HG03342 (cell line): ENCODE data around the gene AGMO.
A peak's percentile ranks its signal among the peaks of the same experiment; 100 is the strongest.
"Not testable (repeated sequence)": the region's sequence is repeated elsewhere in the genome, so short reads cannot be mapped to it uniquely, and the experiment has no call there.

Experiments used
- ATAC-seq: cut with Tn5 transposase; IDR thresholded peaks from one replicate; pipeline ENCODE4 v1.9.1; 2021; ENCODE audit warnings: mild to moderate bottlenecking, moderate library complexity; ENCODE audit not compliant: unreplicated experiment

The AGMO gene

DNA sequence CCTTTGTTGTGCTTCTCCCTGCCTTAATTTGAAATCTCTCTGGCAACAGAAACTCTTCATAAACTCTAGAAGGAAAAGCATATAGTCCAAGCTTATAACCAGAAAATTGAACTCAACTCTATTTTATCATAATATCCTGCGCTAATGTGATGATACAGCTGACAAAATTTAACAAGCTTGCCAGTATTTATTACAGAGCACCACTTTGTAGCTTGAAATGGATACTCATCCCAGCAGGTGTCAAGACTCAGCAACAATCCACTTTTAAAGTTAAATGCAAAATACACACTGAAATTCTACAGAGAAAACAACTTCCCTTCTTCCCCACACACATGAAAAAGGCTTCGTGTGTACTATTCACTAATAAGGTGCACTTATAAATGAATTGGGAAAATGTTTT is 228.9 kb downstream of the AGMO start:
- no peak for ATAC-seq

- no peak for ATAC-seq
Observed at GRCh38 chr7:15330943-15331342, 230.9 kb downstream of the AGMO start.

GRCh38 chr7:15327001-15327400 is 234.8 kb downstream of the AGMO start:
- no peak for ATAC-seq

DNA sequence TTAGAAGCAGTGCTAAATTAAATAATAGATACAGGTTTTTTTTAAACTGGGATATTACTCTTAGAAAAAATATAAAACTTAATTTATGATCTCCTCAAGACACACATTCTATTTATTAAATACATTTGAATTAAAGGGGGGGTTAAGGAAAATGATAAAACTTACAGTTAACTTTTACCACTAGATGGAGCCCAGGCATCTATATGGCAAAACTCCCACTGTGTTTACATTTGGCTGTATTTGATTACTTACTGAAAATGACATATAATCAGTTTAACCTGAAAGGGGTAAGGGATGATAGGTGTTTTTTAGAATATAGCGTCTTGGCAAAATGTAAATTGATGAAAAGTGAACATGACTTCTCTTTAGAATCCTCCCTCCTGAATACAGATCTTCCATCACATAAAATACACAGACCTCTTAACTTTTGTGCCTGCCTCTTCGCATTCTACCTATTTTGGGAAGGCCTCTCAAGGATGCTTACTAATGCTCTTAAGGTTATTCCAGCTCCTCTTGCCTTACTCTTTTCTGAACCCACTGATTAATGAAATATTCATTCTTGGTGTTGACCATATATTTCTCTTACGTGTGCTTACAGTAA is 235.7 kb downstream of the AGMO start:
- ATAC-seq: no peak

DNA sequence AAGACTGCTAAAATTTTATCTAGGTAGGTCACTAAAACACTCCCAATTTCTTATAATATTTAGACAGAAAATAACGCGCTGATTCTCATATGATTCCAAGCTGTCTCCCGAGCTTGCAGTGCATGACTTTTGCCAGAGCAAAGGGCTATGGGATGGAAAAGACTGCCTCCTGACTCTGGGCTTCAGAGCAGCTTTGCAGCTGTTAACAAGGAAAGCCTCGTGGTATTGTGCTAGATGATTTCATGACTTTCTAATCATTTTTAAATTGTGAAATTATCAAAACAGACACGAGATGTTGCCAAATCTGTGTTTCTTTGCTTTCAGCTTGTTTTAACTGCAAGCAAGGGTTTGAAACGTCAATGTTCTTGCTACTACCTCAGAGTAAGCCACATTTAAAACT is 238.3 kb downstream of the AGMO start:
- no peak for ATAC-seq

- ATAC-seq: no peak
Observed at GRCh38 chr7:15317215-15317614, 244.6 kb downstream of the AGMO start.

DNA sequence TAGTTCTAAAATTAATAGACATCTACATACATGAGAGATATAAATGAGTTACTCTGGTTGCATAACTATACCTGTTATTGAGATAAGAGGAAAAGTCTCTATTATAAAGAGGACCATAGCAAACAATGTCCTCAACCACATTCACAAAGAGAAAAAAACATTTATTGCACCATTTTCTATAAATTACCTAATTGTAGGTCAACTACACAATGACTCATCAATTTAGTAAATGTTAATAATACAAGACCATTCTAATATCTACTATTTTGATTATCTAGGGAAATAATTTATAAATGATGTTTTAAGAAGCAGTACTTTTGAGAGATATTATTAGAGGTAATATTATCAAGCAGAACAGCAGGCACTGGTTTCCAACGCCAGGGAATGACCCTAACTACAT is 246.1 kb downstream of the AGMO start:
- ATAC-seq: no peak

GRCh38 chr7:15314922-15315321 is 246.9 kb downstream of the AGMO start:
- ATAC-seq: no peak

GRCh38 chr7:15313361-15313760 is 248.5 kb downstream of the AGMO start:
- ATAC-seq: no peak

GRCh38 chr7:15309872-15310271 is 251.9 kb downstream of the AGMO start:
- ATAC-seq: no peak

GRCh38 chr7:15308821-15309220 is 253.0 kb downstream of the AGMO start:
- ATAC-seq: no peak

DNA sequence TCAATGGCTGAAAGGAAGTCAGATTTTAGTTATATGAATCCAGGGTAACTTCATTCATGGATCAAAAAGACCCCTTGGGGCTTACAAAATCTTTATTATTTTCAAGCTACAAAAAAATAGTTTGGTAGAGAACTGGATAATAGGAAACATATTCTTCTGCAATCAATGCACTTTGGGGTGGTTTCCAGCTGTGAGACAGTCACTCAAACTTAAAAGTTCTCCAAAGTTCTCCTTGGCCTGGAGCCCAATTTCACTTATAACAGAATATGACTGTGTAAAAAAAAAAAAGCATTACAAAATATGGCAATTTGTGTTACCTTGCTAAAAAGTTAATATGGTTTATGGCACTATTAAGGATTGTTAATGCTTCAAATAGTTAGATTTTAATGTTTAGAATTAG is 255.5 kb downstream of the AGMO start:
- ATAC-seq: no peak

GRCh38 chr7:15305002-15305600 is 256.7 kb downstream of the AGMO start:
- ATAC-seq: peak; percentile 84

- no peak for ATAC-seq
Observed at GRCh38 chr7:15303357-15303756, 258.5 kb downstream of the AGMO start.

GRCh38 chr7:15300986-15301385 is 260.8 kb downstream of the AGMO start:
- ATAC-seq: not testable (repeated sequence)

- no peak for ATAC-seq
Observed at GRCh38 chr7:15292138-15292537, 269.7 kb downstream of the AGMO start.

GRCh38 chr7:15291699-15292098 is 270.1 kb downstream of the AGMO start:
- no peak for ATAC-seq

- no peak for ATAC-seq
Observed at GRCh38 chr7:15288741-15289140, 273.1 kb downstream of the AGMO start.

DNA sequence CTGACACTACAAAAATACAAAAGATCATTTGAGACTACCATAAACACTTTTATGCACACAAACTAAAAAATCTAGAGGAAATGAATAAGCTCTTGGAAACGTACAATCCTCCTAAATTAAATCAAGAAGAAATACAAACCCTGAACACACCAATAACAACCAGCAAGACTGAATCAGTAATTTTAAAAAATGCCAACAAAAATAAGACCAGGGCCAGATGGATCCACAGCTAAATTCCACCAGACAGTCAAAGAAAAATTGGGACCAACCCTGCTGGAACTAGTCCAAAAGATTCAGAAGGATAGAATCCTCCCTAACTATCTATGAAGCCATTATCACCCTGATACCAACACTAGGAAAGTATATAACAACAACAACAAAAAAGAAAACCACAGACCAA is 277.4 kb downstream of the AGMO start:
- ATAC-seq: no peak

- no peak for ATAC-seq
Observed at GRCh38 chr7:15280078-15280733, 281.6 kb downstream of the AGMO start.

DNA sequence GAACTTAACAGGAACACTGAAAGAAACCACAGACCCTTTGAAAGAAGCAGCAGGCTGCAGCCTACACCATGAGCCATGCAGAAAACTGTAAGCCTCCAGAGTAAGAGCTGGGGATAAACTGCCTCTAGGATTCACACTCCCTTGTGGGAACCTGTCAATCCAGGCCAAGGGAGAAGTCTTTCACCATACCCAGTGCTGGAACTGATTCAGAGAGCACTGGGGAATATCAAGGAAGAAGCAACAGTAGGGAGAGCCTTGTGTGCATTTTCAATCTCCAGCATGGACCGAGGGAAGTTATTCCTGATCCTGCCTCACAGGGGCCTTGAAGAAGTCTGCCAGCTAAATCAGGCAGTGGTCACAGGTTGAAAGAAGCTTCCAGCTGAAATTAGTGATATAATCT is 282.2 kb downstream of the AGMO start:
- no peak for ATAC-seq

GRCh38 chr7:15257689-15258088 is 304.1 kb downstream of the AGMO start:
- no peak for ATAC-seq

DNA sequence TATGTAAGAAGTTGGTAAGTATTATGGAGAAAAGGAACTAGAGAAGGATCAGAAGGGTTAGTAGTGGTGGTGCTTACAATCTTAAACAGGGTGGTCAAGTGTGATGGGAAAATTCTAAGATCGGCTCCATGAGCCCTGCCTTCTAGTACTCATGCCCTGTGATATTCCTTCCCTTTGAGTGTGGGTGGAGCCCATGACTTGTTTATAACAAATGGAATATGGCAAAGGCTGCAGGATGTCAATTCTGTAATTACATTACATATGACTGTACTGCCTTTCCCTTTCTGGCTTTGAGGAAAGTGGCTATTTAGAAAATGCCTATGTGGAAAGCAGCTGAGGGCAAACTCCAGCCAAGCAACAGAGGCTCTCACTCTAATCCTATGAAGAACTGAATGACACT is 309.6 kb downstream of the AGMO start:
- no peak for ATAC-seq
